ENCODE results near the gene SLFN5.
"Not testable (repeated sequence)": the region's sequence is repeated elsewhere in the genome, so short reads cannot be mapped to it uniquely, and the experiment has no call there.

Gene SLFN5

DNA sequence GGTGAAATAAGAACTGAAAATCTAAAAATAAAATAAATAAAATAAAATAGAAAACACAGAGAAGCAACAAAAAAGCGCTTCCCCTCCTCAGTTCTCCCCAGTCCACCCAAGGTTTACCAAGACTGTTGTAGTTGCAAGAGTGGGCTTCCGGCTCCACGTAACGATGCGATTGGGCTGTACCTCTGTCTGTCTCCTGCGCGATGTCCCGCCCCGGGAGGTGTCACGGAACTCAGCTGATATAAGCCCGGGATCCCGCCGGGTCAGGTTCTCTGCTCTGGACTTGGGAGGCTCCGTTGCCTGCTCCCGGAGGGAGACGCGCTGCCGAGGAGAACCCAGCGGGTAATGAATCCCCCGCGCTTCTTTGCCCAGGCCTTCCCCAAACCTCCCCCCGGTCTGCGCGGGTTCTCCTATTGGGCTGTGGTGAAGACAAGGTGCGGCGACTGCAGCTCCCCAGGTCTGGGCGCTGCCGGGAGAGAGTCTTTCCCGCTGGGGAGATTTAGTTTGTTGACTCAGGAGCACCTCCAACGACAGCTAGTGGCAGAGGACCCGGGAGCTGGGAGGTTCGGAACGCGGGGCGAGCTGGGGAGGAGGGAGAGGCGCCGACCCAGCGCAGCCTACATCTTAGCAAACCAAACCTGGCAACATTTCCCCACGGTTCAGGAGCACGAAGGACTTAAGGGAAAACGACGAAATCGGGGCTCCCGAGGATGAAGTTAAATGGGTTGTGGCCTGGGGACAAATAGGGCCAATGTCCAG lies at the start of gene SLFN5:
TSS of gene SLFN5 (plus strand) at position 268 of the 756 bp plus-strand sequence. CDS start 15,619 bp downstream, outside the sequence.
- peak; percentile 91 for DNase-seq (ENCODE audit: low read depth)

DNA sequence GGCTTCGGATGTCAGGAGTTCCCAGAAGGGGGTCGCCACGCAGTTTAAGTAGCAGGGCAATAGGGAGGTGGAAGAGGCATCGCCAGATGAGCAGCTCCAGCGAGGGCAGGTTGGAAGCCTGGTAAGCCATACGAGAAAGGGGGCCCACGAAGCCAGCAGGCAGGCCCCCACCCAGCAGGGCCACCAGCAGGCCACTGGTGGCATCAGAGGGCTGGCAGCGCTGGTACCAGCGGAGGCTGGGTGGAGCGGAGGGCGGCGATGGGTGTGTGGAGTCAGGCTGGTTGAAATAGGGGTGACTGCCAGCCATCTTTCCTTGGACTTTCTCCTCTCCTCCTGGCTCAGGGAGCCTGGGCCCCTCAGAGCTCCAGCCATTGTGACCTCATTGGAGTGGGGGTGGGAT lies 48.9 kb upstream of the SLFN5 start, which contains the start of gene SLC35G3:
TSS of gene SLC35G3 (minus strand) at position 393 of the 400 bp plus-strand sequence. CDS start at position 307, 86 bp downstream.
- DNase-seq (ENCODE audit: low read depth): not testable (repeated sequence)

DNA sequence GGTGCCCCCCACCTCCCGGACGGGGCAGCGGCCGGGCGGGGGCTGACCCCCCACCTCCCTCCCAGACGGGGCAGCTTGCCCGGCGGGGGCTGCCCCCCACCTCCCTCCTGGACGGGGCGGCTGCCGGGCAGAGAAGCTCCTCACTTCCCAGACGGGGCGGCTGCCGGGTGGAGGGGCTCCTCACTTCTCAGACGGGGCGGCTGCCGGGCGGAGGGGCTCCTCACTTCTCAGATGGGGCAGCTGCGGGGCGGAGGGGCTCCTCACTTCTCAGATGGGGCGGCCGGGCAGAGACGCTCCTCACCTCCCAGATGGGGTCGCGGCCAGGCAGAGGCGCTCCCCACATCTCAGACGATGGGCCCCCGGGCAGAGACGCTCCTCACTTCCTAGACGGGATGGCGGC lies 47.8 kb upstream of the SLFN5 start:
- DNase-seq (ENCODE audit: low read depth): not testable (repeated sequence)

DNA sequence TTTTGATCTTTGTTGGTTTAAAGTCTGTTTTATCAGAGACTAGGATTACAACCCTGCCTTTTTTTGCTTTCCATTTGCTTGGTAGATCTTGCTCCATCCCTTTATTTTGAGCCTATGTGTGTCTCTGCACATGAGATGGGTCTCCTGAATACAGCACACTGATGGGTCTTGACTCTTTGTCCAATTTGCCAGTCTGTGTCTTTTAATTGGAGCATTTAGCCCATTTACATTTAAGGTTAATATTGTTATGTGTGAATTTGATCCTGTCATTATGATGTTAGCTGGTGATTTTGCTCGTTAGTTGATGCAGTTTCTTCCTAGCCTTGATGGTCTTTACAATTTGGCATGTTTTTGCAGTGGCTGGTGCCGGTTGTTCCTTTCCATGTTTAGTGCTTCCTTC lies 40.3 kb upstream of the SLFN5 start:
- DNase-seq (ENCODE audit: low read depth): not testable (repeated sequence)

DNA sequence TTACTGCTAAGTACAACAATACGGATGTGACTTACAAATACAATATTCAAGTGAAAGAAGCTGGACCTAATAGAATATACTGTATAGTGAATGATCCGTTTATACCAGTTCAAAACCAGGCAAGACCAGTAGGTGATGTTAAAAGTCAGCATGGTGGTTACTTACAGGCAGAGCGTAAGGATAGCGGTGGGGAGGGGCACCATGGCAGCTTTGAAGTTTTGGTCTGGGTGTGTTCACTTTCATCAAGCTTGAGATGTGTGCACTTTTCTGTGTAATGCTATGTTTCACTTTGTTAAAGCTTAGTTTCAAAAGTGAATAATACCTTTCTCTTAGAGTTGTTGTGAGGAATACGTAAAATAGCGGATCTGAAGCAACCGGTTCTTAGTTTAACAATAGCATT lies 32.1 kb upstream of the SLFN5 start:
- DNase-seq (ENCODE audit: low read depth): no peak

DNA sequence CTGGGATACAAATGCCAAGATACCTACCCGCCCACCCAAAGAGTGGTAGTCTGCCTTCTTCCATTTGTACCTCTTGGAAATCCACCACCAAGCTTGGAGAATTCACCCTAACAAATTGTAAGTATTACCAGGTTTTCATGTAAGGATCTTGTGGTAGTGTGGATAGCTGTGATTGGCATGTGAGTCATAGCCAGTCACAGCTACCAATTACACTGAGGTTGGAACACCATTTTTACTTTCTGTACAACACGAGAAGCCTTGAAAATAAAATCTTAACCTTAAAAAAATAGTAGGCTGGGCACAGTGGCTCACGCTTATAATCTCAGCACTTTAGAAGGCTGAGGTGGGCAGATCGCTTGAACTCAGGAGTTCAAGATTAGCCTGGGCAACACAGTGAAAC lies 30.2 kb upstream of the SLFN5 start:
- no peak for DNase-seq (ENCODE audit: low read depth)

DNA sequence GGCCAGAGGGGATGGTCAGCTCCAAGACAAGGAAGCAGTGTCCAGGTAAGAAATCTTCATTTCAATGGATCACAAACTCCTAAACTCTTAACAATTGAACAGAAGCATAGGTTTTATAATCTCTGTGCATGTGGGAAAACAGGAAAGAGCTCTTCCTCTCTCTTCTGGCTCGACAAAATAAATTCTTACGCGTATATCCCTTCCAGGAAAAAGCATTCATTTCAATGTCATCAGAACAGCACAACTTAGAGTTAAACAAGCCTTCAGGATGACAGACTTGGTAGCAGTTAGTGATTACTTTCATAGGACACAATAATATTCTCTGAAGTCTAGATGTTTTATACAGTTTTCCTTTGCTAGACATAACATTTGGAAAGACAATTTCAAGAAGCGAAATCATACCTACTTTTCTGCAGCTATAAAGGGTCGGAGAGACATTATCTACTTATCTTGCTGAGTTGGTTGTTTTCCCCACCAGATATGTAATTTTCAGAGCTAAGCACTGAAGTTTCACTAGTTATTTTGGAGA lies 29.4 kb upstream of the SLFN5 start:
- no peak for DNase-seq (ENCODE audit: low read depth)

DNA sequence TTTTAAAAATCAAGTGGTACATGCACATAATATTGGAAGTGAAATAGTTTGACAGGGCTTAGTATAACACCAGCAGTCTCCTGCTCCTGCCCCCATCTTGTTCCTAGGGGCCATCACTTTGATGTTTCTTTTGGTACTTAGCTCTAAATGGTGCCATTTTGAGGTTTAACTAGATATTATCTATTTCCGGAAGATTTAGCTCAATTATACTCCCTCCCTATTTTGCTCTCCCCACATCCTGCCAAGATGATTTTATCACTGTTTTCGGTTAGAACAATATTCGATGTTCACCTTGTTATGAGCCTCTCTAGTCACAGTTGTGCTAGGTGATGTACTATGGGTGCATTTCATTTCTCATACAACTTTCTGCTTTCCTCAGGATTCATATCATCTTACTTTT lies 28.7 kb upstream of the SLFN5 start:
- DNase-seq (ENCODE audit: low read depth): no peak

DNA sequence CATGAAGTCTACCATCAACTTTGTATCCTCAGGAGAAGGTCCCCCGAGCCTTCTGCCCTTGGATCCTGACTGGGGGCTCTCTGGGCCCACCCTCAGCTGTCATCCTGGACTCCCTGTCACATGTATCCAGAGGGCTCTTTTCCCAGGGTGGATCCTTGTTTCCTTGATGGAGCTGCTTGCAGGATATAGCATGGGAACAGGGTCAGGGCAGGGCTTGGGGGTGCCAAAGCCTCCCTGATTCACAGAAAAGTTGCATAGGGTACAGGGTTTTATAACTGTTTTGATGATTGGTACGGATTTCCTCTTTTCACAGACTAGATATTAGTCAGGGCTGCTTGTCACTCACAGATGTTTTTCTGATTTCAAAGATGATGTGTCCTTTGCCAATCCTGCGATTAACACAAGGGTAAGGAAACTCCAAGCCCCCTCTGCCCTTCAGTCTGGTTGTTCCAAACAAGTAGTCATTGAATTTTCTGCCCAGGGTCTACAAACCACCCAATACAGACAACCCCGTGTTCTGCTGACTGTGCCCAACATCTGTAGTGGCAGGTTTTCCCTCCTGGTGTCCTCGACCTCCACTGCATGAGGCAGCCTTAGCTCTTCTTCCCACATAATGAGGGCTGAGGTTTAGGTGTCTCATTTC lies 28.1 kb upstream of the SLFN5 start:
- no peak for DNase-seq (ENCODE audit: low read depth)

DNA sequence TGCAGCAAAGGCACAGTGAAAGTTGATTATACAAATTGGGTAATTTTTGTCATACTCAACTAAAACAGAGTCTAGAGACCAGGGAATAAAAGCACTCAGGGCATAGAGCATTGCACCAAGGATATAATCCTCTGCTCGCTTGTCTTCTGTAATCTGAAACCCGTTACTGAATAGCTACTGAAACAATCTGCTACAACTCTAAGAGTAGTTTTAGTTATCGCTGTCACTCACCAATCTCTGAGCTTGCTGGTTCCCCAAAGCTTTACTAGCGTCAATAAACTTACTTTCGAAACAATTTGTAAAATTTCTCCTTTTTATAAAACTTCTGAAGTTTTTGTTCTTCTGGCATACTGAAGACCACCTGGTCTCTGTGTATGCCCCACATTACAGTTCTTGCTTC lies 25.8 kb upstream of the SLFN5 start:
- DNase-seq (ENCODE audit: low read depth): no peak

DNA sequence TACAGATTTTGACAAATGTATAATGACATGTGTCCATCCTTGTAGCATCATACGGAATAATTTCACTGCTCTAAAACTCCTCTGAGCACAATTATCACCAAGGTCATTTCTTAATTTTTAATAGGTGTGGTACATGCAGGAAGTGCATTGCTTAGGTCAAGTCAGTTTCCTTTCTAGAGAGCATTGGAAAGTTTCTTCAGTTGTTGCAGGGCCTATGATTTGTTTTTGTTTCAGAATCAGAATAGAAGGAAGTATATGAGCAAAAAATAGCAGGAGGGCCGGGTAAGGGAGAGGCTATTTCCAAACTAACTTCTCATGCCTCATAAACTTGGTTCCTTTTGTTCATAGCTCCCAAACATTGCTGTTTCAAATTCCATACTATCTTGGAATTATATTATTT lies 24.0 kb upstream of the SLFN5 start:
- DNase-seq (ENCODE audit: low read depth): no peak

DNA sequence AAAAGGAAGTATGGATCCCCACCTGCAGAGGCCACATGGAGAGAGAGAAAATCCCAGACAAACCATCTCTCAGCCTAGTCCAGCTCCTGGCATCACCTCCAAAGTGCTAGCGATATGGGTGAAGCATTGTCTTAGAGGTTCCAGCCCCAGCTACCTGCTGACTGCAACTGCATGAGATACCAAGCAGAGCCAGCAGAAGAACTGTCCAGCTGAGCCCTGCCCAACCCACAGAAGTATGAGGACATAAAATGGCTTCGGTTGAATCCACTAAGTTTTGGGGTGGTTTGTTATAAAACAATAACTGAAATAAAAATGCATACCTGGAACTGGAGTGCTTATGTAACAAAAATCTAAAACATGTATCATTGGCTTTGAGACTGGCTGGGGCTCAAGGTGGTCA lies 20.4 kb upstream of the SLFN5 start:
- no peak for DNase-seq (ENCODE audit: low read depth)

DNA sequence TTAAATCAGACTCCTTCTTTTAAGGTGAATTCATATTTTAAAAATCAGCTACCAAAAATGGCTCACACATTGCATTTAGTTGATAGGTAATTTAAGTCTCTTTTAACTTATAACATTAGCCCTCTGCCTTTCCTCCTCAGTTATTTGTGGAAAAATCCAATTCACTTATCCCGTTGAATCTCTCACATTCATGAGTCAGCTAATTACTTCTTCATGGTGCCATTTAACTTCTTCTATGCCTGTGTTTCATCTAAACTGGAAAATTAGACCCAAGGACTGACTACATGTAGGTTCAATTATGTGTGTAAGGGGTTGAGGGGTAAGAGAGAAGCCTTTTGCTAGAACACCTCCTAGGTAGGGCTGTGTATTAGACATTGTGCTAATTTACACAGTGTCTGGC lies 18.4 kb upstream of the SLFN5 start:
- DNase-seq (ENCODE audit: low read depth): no peak

DNA sequence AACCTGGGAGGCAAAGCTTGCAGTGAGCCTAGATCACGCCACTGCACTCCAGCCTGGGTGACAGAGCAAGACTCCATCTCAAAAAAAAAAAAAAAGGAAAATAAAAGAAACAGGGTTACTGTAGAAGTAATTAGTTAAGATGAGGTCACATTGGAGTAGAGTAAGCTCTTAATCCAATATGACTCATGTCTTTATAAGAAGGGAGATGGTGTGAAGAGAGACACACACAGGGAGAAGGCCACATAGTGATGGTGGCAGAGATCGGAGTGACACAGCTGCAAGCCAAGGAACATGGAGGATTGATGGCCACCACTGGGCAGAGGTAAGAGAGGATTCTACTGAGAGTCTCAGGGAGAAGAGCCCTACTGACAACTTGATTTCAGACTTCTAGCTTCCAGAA lies 15.3 kb upstream of the SLFN5 start:
- no peak for DNase-seq (ENCODE audit: low read depth)

DNA sequence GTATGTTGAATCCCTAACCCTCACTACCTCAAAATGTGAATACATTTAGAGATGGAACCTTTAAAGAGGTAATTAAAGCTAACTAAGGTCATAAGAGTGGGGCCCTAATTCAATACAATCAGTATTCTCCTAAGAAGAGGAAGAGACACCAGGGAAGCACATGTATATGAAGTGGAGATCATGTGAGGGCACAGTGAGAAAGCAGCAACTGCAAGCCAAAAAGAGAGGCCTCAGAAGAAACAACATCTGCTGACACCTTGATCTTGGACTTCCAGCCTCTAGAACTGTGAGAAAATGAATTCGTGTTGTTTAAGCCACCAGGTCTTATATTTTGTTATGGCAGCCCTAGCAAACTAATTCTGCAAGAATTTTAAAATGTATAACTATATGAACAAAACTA lies 13.2 kb upstream of the SLFN5 start:
- DNase-seq (ENCODE audit: low read depth): no peak

DNA sequence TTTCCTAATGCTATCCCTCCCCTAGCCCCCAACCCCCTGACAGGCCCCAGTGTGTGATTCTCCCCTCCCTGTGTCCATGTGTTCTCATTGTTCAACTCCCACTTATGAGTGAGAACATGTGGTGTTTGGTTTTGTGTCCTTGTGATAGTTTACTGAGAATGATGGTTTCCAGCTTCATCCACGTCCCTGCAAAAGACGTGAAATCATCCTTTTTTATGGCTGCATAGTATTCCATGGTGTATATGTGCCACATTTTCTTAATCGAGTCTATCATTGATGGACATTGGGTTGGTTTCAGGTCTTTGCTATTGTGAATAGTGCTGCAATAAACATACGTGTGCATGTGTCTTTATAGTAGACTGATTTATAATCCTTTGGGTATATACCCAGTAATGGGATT lies 8.6 kb upstream of the SLFN5 start:
- not testable (repeated sequence) for DNase-seq (ENCODE audit: low read depth)

DNA sequence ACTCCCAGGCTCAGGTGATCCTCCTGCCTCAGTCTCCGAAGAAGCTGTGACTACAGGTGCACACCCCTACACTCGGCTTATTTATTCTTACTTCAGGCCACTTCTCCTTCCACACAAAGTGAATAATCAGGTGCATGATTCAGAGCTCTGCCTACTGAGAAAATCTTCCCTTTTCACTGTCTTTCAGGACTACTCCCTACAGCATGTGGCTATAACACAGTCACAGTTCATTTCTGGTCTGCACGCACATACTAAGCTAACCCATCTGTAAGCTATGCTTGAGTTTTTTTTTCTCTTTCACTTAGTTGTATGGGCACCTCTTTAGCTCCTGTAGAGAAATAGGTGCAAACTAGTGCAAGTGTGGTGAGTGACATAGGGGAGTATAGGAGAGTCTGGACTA lies 7.6 kb upstream of the SLFN5 start:
- DNase-seq (ENCODE audit: low read depth): no peak

DNA sequence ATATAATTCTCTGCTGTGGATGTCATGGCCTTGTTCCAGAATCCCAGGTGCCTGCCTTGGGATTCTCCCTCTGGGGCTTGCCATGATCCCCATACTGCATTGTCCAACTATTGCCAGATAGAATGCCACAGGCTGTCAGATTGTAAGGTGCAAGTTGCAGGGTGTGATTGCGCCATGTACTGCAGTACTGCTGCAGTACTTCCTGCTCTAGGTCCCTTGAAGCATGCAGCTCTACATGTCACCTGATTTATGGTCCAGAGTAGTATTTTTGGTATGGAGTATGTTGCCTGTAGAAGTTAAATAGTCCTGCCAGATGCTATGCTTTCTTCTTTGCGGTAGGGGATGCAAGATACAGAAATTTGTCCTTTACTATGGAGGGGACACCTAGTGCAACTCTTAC lies 7.0 kb upstream of the SLFN5 start:
- no peak for DNase-seq (ENCODE audit: low read depth)

DNA sequence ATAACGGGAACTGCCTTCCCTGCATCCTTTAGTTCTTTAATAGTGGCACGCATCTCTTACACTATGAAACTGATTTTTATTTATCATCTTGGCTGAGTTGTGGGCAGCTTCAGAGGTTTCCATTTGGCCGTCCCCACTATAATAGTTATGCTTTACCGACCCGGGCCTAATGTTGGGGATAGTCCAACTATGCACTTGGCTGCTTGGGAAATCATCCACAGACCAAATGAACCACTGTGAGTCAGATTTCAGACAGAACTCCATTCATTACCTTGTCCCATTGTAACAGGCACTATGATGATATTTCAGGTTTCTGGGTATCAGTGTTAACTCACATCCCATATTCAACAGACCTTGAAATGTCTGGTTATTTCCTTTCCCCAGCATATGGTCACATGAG lies 6.1 kb upstream of the SLFN5 start:
- no peak for DNase-seq (ENCODE audit: low read depth)

DNA sequence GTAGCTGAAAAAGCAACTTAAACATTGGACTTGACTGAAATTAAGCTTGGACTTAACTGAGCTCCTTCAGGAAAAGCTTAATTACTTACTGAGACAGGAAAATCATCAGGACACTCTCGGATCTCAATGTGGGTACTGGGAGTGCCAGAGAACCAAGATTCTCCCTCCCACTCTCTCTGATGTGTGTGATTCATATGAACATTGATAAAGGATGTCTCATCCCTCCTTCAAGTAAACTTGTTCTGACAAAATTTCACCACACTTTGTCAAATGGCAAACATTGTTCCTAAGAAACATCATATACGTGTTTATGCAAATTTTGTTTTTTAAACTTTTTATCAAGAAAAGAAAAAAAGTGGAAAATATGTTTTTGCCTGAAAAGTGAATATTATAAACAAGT lies 4.1 kb upstream of the SLFN5 start:
- DNase-seq (ENCODE audit: low read depth): no peak

DNA sequence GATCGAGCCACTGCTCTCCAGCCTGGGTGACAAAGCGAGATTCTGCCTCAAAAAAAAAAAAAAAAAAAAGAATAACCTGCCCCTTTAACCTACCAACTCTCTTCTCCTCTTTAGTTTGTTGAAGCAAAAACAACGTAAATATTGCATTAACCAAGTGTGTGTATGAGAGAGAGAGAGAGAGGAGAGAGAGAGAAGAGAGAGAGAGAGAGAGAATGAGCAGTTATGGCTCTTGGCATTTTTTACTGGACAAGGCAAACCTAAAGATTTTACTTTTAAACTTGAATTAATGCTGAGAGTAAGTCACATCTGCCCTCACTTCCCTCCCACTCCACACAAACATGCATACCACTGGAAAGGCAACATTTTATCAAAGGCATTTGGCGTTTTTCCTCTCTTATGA lies 3.0 kb upstream of the SLFN5 start:
- no peak for DNase-seq (ENCODE audit: low read depth)

DNA sequence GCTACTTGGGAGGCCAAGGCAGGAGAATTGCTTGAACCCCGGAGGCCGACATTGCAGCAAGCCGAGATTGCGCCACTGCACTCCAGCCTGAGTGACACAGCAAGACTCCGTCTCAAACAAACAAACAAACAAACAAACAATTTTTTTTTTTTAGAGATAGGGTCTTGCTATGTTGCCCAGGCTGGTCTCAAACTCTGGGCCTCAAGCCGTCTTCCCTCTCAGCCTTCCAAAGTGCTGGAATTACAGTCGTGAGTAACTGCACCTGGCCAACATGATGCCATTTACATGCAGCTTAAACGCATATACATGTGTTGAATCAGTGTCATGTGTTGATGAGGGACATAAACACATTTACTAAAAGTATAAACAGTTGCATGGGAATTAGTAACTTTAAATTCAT lies 2.0 kb upstream of the SLFN5 start:
- no peak for DNase-seq (ENCODE audit: low read depth)

DNA sequence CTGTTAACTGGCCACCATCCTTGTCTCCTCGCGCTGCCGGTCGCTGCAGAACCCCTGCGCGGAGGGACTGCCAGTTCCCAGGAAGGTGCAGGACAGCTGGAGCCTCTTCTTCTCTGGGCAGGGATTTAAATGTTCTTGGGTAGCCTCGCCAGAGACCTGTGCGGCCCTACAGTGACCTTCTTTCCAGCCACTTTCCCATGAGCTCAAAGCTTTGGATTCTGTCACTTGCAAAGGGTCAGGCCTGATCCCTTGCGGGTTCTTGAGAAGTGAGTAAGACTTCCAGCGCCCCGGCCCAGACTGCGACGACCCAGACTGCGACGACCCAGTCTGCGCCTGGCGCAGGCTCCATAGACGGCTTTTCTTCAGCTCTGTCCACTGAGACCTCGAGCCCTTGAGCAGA lies 1.4 kb upstream of the SLFN5 start:
- peak; percentile 44 for DNase-seq (ENCODE audit: low read depth)

Measured in stimulated activated CD4-positive, alpha-beta T cell treated with anti-CD3 and anti-CD28 coated beads, Interleukin-2, amount 100 ng/mL, for 4 hours (primary cell).